ENCODE data around the gene IL3RA.

Gene IL3RA

GRCh38 chrX:1380672-1381233 lies 44.2 kb downstream of the IL3RA start:
- DNase-seq (ENCODE audit: extremely low read depth in 1 of 2, low read depth in 1 of 2): no peak

- no peak for DNase-seq (ENCODE audit: extremely low read depth in 1 of 2, low read depth in 1 of 2)
These were observed 48.2 kb downstream of the IL3RA start for GRCh38 chrX:1384658-1385252.

- no peak for DNase-seq (ENCODE audit: extremely low read depth in 1 of 2, low read depth in 1 of 2)
These were observed 49.0 kb downstream of the IL3RA start for GRCh38 chrX:1385253-1386223.

- DNase-seq (ENCODE audit: extremely low read depth in 1 of 2, low read depth in 1 of 2): no peak
These were observed 49.9 kb downstream of the IL3RA start for GRCh38 chrX:1386338-1387127.

GRCh38 chrX:1387141-1387776 lies 50.7 kb downstream of the IL3RA start:
- DNase-seq (ENCODE audit: extremely low read depth in 1 of 2, low read depth in 1 of 2): no peak

- DNase-seq (ENCODE audit: extremely low read depth in 1 of 2, low read depth in 1 of 2): no peak
These were observed 52.1 kb downstream of the IL3RA start for GRCh38 chrX:1388651-1389050.

- DNase-seq (ENCODE audit: extremely low read depth in 1 of 2, low read depth in 1 of 2): no peak
These were observed 52.8 kb downstream of the IL3RA start for GRCh38 chrX:1389181-1389992.

GRCh38 chrX:1389993-1390285 lies 53.4 kb downstream of the IL3RA start:
- DNase-seq (ENCODE audit: extremely low read depth in 1 of 2, low read depth in 1 of 2): no peak

- DNase-seq (ENCODE audit: extremely low read depth in 1 of 2, low read depth in 1 of 2): no peak
These were observed 54.2 kb downstream of the IL3RA start for GRCh38 chrX:1390621-1391369.

- no peak for DNase-seq (ENCODE audit: extremely low read depth in 1 of 2, low read depth in 1 of 2)
These were observed 54.8 kb downstream of the IL3RA start for GRCh38 chrX:1391370-1391706.

GRCh38 chrX:1391707-1392375 lies 55.3 kb downstream of the IL3RA start, which contains the start of gene SLC25A6:
SLC25A6 (minus strand) TSS chrX:1392113; CDS start chrX:1392009, 104 bp downstream.
- DNase-seq (ENCODE audit: extremely low read depth in 1 of 2, low read depth in 1 of 2): peak; percentile 99

GRCh38 chrX:1392376-1393068 lies 55.9 kb downstream of the IL3RA start:
- DNase-seq (ENCODE audit: extremely low read depth in 1 of 2, low read depth in 1 of 2): peak; percentile 28 to 37

GRCh38 chrX:1393871-1394615 lies 57.5 kb downstream of the IL3RA start:
- no peak for DNase-seq (ENCODE audit: extremely low read depth in 1 of 2, low read depth in 1 of 2)

- DNase-seq (ENCODE audit: extremely low read depth in 1 of 2, low read depth in 1 of 2): no peak
These were observed 58.3 kb downstream of the IL3RA start for GRCh38 chrX:1394731-1395501.

GRCh38 chrX:1395646-1396216 lies 59.1 kb downstream of the IL3RA start:
- DNase-seq (ENCODE audit: extremely low read depth in 1 of 2, low read depth in 1 of 2): no peak

GRCh38 chrX:1397001-1397400 lies 60.4 kb downstream of the IL3RA start:
- DNase-seq (ENCODE audit: extremely low read depth in 1 of 2, low read depth in 1 of 2): no peak
